T-helper 1 cell treated with Interleukin-12 subunit alpha and Interleukin-12 subunit beta and Interleukin-4 antibody, amounts not matched to agents 30 μg/mL and 1 μg/mL, for 36 hours (primary cell): ENCODE measurements around the gene FUT4.
"Not testable (repeated sequence)": the region's sequence is repeated elsewhere in the genome, so short reads cannot be mapped to it uniquely, and the experiment has no call there.

Source experiments
- H3K27ac Mint-ChIP-seq: one replicate; pipeline ENCODE4 v1.8.0; 2021; ENCODE audit warnings: mild to moderate bottlenecking, mixed read lengths
- H3K27me3 Mint-ChIP-seq: one replicate; pipeline ENCODE4 v1.8.0; 2021; ENCODE audit warnings: low read depth, mixed read lengths
- H3K36me3 Mint-ChIP-seq: one replicate; pipeline ENCODE4 v1.8.0; 2021; ENCODE audit warnings: low read depth, mixed read lengths
- H3K4me1 Mint-ChIP-seq: one replicate; pipeline ENCODE4 v1.8.0; 2021; ENCODE audit warnings: low read depth, mixed read lengths
- H3K4me3 Mint-ChIP-seq: one replicate; pipeline ENCODE4 v1.8.0; 2021; ENCODE audit warnings: mild to moderate bottlenecking, moderate library complexity, mixed read lengths
- H3K9me3 Mint-ChIP-seq: one replicate; pipeline ENCODE4 v1.8.0; 2021; ENCODE audit warnings: mixed read lengths

The FUT4 gene

GRCh38 chr11:94543695-94544645 is at the start of gene FUT4:
Gene FUT4, plus strand, starts transcription at chr11:94543921. Its CDS starts 213 bp downstream, at chr11:94544134.
- H3K27me3 Mint-ChIP-seq: no peaks in the 10 kb centered on the region
- H3K9me3 Mint-ChIP-seq: no peaks in the 10 kb centered on the region
- peaks cover 4% of the 10 kb centered on the region for H3K36me3 Mint-ChIP-seq
- peaks cover 31% of the 10 kb centered on the region for H3K4me1 Mint-ChIP-seq
- peak within 1 kb of the TSS; percentile 100 for H3K27ac Mint-ChIP-seq
- peak within 1 kb of the TSS; percentile 100 for H3K4me3 Mint-ChIP-seq

DNA sequence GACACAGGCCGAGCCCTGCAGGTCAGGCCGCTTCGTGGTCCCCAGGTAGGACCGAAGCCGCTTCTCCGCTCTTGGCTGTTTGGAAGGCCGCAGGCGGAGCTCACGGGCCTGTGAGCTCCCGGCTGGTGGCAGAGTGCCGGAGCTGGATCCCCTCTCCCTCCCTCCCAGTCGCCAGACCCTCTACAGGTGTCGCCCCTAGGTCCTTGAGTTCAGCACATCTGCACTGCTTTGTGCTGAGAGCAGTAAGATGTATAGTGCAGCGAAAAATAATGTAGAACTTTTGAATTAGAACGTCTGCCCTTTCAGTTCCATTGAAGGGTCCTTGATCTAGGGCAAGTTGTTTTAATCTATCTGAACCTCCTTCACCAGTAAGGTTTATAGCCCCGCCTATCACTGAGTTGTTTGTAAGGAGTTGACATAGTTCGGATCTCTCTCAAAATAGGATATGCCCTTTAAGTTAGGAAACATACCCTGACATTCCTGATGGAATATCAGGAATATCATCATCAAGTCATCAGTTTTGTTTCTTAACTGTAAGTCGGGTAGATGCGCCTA is 49.5 kb upstream of the FUT4 start:
- Mint-ChIP-seq H3K4me1 (peaks cover 29% of the 10 kb centered on the region), H3K27ac (peak overlapping the region; percentile 93)

DNA sequence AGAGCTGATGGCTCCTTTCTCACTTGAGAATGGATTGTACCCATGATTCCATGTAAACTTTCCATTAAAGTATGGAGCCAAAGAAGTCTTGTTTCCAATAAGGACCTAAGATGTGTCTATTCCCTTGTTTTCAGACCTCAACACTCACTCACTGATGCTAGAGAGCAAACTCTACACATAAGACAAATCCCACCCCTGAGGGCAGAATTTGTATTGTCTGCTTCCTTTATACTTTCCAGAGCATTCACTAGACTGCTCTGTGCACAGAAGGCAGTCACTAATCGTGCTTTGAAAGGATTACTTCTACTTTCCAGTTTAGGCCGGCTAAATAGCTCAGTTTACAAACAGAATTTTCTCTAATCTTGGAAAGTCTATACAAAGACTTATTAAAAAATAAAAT is 43.5 kb upstream of the FUT4 start:
- peaks cover 30% of the 10 kb centered on the region for H3K36me3 Mint-ChIP-seq
- H3K4me3 Mint-ChIP-seq: no peak overlapping the region
- H3K27ac Mint-ChIP-seq: no peak overlapping the region
- H3K9me3 Mint-ChIP-seq: no peaks in the 10 kb centered on the region
- no peaks in the 10 kb centered on the region for H3K27me3 Mint-ChIP-seq
- H3K4me1 Mint-ChIP-seq: peaks cover 9% of the 10 kb centered on the region

More for the DNA sequence above, 49.5 kb upstream of the FUT4 start:
- peaks cover 26% of the 10 kb centered on the region for H3K36me3 Mint-ChIP-seq
- no peaks in the 10 kb centered on the region for H3K9me3 Mint-ChIP-seq
- H3K4me3 Mint-ChIP-seq: peak overlapping the region; percentile 91
- H3K27me3 Mint-ChIP-seq: no peaks in the 10 kb centered on the region

GRCh38 chr11:94501522-94501921 is 42.2 kb upstream of the FUT4 start:
- H3K9me3 Mint-ChIP-seq: no peaks in the 10 kb centered on the region
- H3K27me3 Mint-ChIP-seq: peaks cover 3% of the 10 kb centered on the region
- H3K27ac Mint-ChIP-seq: no peak overlapping the region
- H3K36me3 Mint-ChIP-seq: peaks cover 26% of the 10 kb centered on the region
- peaks cover 3% of the 10 kb centered on the region for H3K4me1 Mint-ChIP-seq
- no peak overlapping the region for H3K4me3 Mint-ChIP-seq

DNA sequence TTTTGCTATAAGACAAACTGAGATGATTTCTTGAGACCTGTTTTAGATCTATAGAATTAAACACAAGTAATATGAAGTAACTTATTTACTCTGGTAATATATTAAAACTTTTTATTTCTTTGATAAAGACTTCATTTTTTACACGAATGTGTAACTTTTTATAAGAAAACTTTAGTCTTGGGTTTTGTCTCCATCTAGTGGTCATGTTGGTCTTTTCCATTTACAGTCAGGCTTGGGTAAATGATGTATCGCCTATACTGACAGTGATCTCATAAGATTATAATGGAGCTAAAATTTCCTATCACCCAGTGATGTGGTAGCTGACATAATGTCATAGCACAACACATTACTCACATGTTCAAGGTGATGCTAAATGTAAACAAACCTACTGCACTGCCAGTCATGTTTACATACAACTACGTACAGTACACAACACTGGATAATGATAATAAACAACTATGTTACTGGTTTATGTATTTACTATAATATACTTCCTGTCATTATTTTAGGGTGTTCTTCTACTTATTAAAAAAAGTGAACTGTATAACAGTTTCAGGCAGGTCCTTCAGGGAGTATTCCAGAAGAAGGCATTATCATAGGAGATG is 38.9 kb upstream of the FUT4 start:
- peaks cover 11% of the 10 kb centered on the region for H3K27me3 Mint-ChIP-seq
- H3K36me3 Mint-ChIP-seq: peaks cover 9% of the 10 kb centered on the region
- H3K4me1 Mint-ChIP-seq: no peaks in the 10 kb centered on the region
- no peak overlapping the region for H3K27ac Mint-ChIP-seq
- no peaks in the 10 kb centered on the region for H3K9me3 Mint-ChIP-seq
- H3K4me3 Mint-ChIP-seq: no peak overlapping the region

- not testable (repeated sequence) for H3K4me1 Mint-ChIP-seq, H3K4me3 Mint-ChIP-seq, H3K27ac Mint-ChIP-seq, H3K36me3 Mint-ChIP-seq, H3K9me3 Mint-ChIP-seq
- H3K27me3 Mint-ChIP-seq: peaks cover 25% of the 10 kb centered on the region
These were observed 37.2 kb upstream of the FUT4 start for GRCh38 chr11:94506513-94506912.

DNA sequence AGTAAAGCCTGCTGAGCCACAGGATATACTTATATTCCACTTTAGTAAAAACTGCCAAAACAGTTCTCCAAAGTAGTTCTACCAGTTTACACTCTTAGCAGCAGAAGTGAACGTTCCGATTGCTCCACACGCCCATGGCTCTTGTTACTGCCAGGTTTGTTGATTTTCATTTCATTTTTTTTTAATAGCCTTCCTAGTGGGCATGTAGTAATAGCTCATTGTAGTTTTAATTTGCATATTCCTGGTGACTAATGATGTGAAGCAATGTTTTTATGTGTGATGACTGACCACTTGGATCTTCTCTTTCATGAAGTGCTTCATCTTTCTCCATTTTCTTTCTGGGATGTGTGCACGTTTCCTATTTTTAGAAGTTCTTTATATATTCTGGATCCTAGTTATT is 36.2 kb upstream of the FUT4 start:
- Mint-ChIP-seq H3K27ac (no peak overlapping the region), H3K4me3 (no peak overlapping the region), H3K4me1 (peaks cover 6% of the 10 kb centered on the region), H3K27me3 (peaks cover 35% of the 10 kb centered on the region), H3K9me3 (no peaks in the 10 kb centered on the region), H3K36me3 (no peaks in the 10 kb centered on the region)

- no peaks in the 10 kb centered on the region for H3K36me3 Mint-ChIP-seq
- H3K9me3 Mint-ChIP-seq: no peaks in the 10 kb centered on the region
- peaks cover 14% of the 10 kb centered on the region for H3K4me1 Mint-ChIP-seq
- H3K4me3 Mint-ChIP-seq: peak within 1 kb of the TSS; percentile 55
- no peak within 1 kb of the TSS for H3K27ac Mint-ChIP-seq
- H3K27me3 Mint-ChIP-seq: peaks cover 64% of the 10 kb centered on the region
These were observed 31.6 kb upstream of the FUT4 start, which contains the start of gene C11orf97 for GRCh38 chr11:94511932-94512781. Gene C11orf97, plus strand, starts transcription at chr11:94512461. Its CDS starts 68 bp downstream, at chr11:94512529.

GRCh38 chr11:94513091-94513490 is 30.6 kb upstream of the FUT4 start:
- Mint-ChIP-seq H3K4me1 (peaks cover 14% of the 10 kb centered on the region), H3K27me3 (peaks cover 67% of the 10 kb centered on the region), H3K9me3 (no peaks in the 10 kb centered on the region), H3K27ac (no peak overlapping the region), H3K36me3 (no peaks in the 10 kb centered on the region), H3K4me3 (no peak overlapping the region)

- Mint-ChIP-seq H3K36me3 (no peaks in the 10 kb centered on the region), H3K27ac (no peak overlapping the region), H3K9me3 (no peaks in the 10 kb centered on the region), H3K4me3 (no peak overlapping the region), H3K4me1 (peaks cover 14% of the 10 kb centered on the region), H3K27me3 (peaks cover 57% of the 10 kb centered on the region)
These were observed 28.3 kb upstream of the FUT4 start for GRCh38 chr11:94515398-94515797.

DNA sequence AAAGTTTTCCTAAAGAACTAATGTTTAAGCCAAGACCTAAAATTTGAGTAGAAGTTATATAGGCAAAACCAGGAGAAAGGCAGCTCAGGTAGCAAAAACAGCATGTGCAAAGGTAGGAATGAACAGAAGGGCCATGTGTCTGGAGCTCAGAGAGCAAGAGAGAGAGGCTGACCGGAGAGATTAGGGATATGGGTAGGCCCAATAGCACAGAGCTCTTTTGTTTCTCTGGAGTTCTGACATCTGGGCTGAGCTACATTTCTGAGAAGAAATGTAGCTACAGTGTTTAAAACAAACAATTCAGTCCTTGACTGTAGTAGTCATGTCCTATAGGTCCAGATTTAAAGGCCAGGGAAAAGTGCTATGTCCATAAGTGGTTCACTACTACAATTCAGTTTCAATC is 27.0 kb upstream of the FUT4 start:
- no peak overlapping the region for H3K4me3 Mint-ChIP-seq

DNA sequence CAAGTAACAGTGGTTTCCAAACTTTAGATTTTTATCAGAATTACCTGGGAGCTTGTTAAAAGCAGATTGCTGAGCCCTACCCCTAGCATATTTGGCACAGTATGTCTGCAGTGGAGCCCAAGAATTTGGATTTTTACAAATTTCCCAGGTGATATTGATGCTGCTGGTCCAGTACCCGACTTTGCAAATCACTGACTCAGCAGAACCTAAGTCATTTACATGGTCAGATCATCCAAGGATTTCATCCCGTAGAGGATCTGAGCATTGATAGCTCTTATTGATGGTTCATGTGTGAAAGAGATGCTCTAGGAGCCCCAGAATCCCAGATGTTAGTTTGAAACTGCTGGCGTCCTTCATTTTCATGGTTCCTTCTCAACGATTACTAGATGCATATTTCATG is 25.4 kb upstream of the FUT4 start:
- no peaks in the 10 kb centered on the region for H3K4me1 Mint-ChIP-seq
- H3K4me3 Mint-ChIP-seq: no peak overlapping the region
- H3K9me3 Mint-ChIP-seq: no peaks in the 10 kb centered on the region
- peaks cover 34% of the 10 kb centered on the region for H3K27me3 Mint-ChIP-seq
- no peak overlapping the region for H3K27ac Mint-ChIP-seq
- no peaks in the 10 kb centered on the region for H3K36me3 Mint-ChIP-seq

More for the DNA sequence above, 27.0 kb upstream of the FUT4 start:
- Mint-ChIP-seq H3K27me3 (peaks cover 44% of the 10 kb centered on the region), H3K27ac (no peak overlapping the region), H3K9me3 (no peaks in the 10 kb centered on the region), H3K36me3 (no peaks in the 10 kb centered on the region), H3K4me1 (peaks cover 14% of the 10 kb centered on the region)

GRCh38 chr11:94519478-94520084 is 24.1 kb upstream of the FUT4 start:
- no peak overlapping the region for H3K4me3 Mint-ChIP-seq
- no peaks in the 10 kb centered on the region for H3K4me1 Mint-ChIP-seq
- no peak overlapping the region for H3K27ac Mint-ChIP-seq
- H3K27me3 Mint-ChIP-seq: peaks cover 39% of the 10 kb centered on the region
- no peaks in the 10 kb centered on the region for H3K9me3 Mint-ChIP-seq
- H3K36me3 Mint-ChIP-seq: no peaks in the 10 kb centered on the region

DNA sequence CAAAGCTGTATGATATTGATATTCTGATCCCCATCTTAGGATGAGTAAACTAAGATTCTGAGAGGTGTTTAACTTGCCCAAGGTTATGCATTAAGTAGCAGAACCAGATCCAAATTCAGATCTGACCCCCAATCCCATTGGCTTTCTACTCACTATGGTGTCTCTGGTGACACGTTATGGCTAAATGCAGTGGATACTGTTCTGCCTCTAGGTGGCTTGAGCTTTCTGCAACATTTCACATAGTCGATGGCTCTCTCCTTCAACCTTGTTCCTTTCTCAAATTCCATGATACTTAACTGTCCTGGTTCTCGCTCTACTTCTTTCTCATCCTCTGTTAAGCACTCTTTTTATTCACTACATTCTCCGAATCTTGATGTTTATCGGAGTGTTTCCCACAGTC is 22.0 kb upstream of the FUT4 start:
- Mint-ChIP-seq H3K4me3 (no peak overlapping the region), H3K27me3 (peaks cover 31% of the 10 kb centered on the region), H3K9me3 (no peaks in the 10 kb centered on the region), H3K27ac (no peak overlapping the region), H3K36me3 (no peaks in the 10 kb centered on the region), H3K4me1 (no peaks in the 10 kb centered on the region)
